VCaP (cell line): ENCODE results near the gene P2RX5.

ENCODE experiments used
- H3K27ac ChIP-seq: fragments of 450-650 bp; 2 replicates; pipeline ENCODE4 v1.5.1; 2017
- CTCF ChIP-seq: fragments of 450-650 bp; conservative IDR thresholded peaks from 2 replicates; pipeline ENCODE4 v1.5.1; 2017; ENCODE audit warnings: mild to moderate bottlenecking, moderate library complexity

The P2RX5 gene

GRCh38 chr17:3679531-3680126 lies 16.3 kb downstream of the P2RX5 start:
- no peak for TF ChIP-seq CTCF
- H3K27ac ChIP-seq, result no peak overlapping the region

- H3K27ac ChIP-seq, result no peak overlapping the region
- no peak for TF ChIP-seq CTCF
Measured at GRCh38 chr17:3678821-3679530, 17.0 kb downstream of the P2RX5 start.

- TF ChIP-seq CTCF, result no peak
- no peak overlapping the region for H3K27ac ChIP-seq
Measured at GRCh38 chr17:3678095-3678820, 17.7 kb downstream of the P2RX5 start.

GRCh38 chr17:3675886-3676285 lies 20.1 kb downstream of the P2RX5 start:
- TF ChIP-seq CTCF, result no peak
- no peak overlapping the region for H3K27ac ChIP-seq

GRCh38 chr17:3672571-3672970 lies 23.4 kb downstream of the P2RX5 start:
- TF ChIP-seq CTCF, result no peak
- H3K27ac ChIP-seq, result no peak overlapping the region

- H3K27ac ChIP-seq, result peak overlapping the region; percentile 98
- TF ChIP-seq CTCF, result no peak
Measured at GRCh38 chr17:3669548-3669947, 26.4 kb downstream of the P2RX5 start.

GRCh38 chr17:3669085-3669347 lies 26.9 kb downstream of the P2RX5 start:
- peak overlapping the region; percentile 98 for H3K27ac ChIP-seq
- TF ChIP-seq CTCF, result no peak
